ENCODE results near the gene ZFR.

GRCh38 chr5:32476891-32477290 lies 32.4 kb upstream of the ZFR start:
- TF ChIP-seq EP300 (IDR thresholded peaks at IDR 0.05; ENCODE audit: borderline replicate concordance in 1 of 2, low read depth in 1 of 2, low read length in 1 of 2) = no peak
- no peak for TF ChIP-seq POLR2AphosphoS5 (IDR thresholded peaks at IDR 0.05; ENCODE audit: low read depth, low read length)
- no peak for TF ChIP-seq CTCF (IDR thresholded peaks at IDR 0.05)
- TF ChIP-seq RAD21 (IDR thresholded peaks at IDR 0.05; ENCODE audit: low read length) = no peak
- no peak for TF ChIP-seq YY1 (IDR thresholded peaks at IDR 0.05; ENCODE audit: low read depth)
- no peak for TF ChIP-seq RFX5 (IDR thresholded peaks at IDR 0.05; ENCODE audit: low read length)
- TF ChIP-seq RCOR1 (IDR thresholded peaks at IDR 0.05; ENCODE audit: low read length) = no peak
